ENCODE results near the gene RUVBL2. TPM values are rescaled to one million over a fixed set of nuclear protein-coding genes. Genes with fewer than 3 reads are reported as not detected.
"Not testable (repeated sequence)": the region's sequence is repeated elsewhere in the genome, so short reads cannot be mapped to it uniquely, and the experiment has no call there.

The RUVBL2 gene
- total and polyA plus RNA-seq, 10 donors: 32.0 to 58.4 (median 40.4) TPM

- H3K27ac ChIP-seq: no peak overlapping the region
- no peak for TF ChIP-seq POLR2AphosphoS5 (IDR thresholded peaks at IDR 0.05)
- no peak for TF ChIP-seq CTCF (IDR thresholded peaks at IDR 0.05 in 8 of 11, conservative IDR thresholded peaks at IDR 0.05 in 3 of 11)
- no peak for TF ChIP-seq POLR2A (IDR thresholded peaks at IDR 0.05)
- DNase-seq: no peak
- intact Hi-C loops (cut with DNase I; ENCODE audit: low total_unique reads): no loop called here
- 35 to 45% (median 40%) methylated on average over 16 of the region's 16 CpGs for WGBS, 5 donors
- no peaks in the 10 kb centered on the region for H3K9me3 ChIP-seq
- peaks cover 0 to 3% (median 1%) of the 10 kb centered on the region in 6 donors for H3K36me3 ChIP-seq
- no peak overlapping the region for H3K4me3 ChIP-seq
- peaks cover 4 to 32% (median 25%) of the 10 kb centered on the region in 6 donors for H3K4me1 ChIP-seq
- H3K27me3 ChIP-seq (replicated peaks in 1 of 7): peaks cover 0 to 34% (median 7%) of the 10 kb centered on the region in 7 donors
Measured at GRCh38 chr19:49020931-49021895, 27.5 kb downstream of the RUVBL2 start.

- 88 to 90% (median 89%) methylated on average over 9 of the region's 9 CpGs for WGBS, 5 donors
- intact Hi-C loops (cut with DNase I; ENCODE audit: low total_unique reads): no loop called here
- Histone ChIP-seq H3K27me3 (replicated peaks in 1 of 7) (peaks cover 0 to 34% (median 7%) of the 10 kb centered on the region in 7 donors), H3K4me3 (no peak overlapping the region), H3K27ac (no peak overlapping the region), H3K9me3 (no peaks in the 10 kb centered on the region), H3K4me1 (peaks cover 4 to 32% (median 25%) of the 10 kb centered on the region in 6 donors), H3K36me3 (no peaks in the 10 kb centered on the region)
- TF ChIP-seq POLR2AphosphoS5 (IDR thresholded peaks at IDR 0.05): no peak
- DNase-seq: no peak
Measured at GRCh38 chr19:49022116-49022515, 28.4 kb downstream of the RUVBL2 start.

- H3K9me3 ChIP-seq; H3K36me3 ChIP-seq; H3K4me3 ChIP-seq; intact Hi-C loops (cut with DNase I; ENCODE audit: low total_unique reads); H3K27ac ChIP-seq; DNase-seq: not testable (repeated sequence)
- Histone ChIP-seq H3K4me1 (peaks cover 0 to 12% (median 6%) of the 10 kb centered on the region in 6 donors), H3K27me3 (replicated peaks in 1 of 7) (peaks cover 0 to 16% (median 5%) of the 10 kb centered on the region in 7 donors)
- WGBS, 5 donors: 62 to 70% (median 67%) methylated on average over 9 to 13 of the region's 15 CpGs
Measured at GRCh38 chr19:49024233-49024632, 30.5 kb downstream of the RUVBL2 start, which contains the start of gene CGB3. Gene CGB3 (minus strand): TSS chr19:49024333. CDS start chr19:49023971, 362 bp downstream.

- H3K4me3 ChIP-seq; intact Hi-C loops (cut with DNase I; ENCODE audit: low total_unique reads); DNase-seq; H3K4me1 ChIP-seq; H3K36me3 ChIP-seq; H3K27ac ChIP-seq; H3K9me3 ChIP-seq; H3K27me3 ChIP-seq (replicated peaks in 1 of 7): not testable (repeated sequence)
- 78 to 100% (median 91%) methylated on average over 1 to 4 of the region's 6 CpGs for WGBS, 5 donors
Measured at GRCh38 chr19:49025088-49025487, 31.4 kb downstream of the RUVBL2 start.

GRCh38 chr19:49025599-49025998, 31.9 kb downstream of the RUVBL2 start:
- 87 to 91% (median 89%) methylated on average over 14 to 23 of the region's 23 CpGs for WGBS, 5 donors
- intact Hi-C loops (cut with DNase I; ENCODE audit: low total_unique reads); H3K36me3 ChIP-seq; H3K4me3 ChIP-seq; H3K9me3 ChIP-seq; H3K27ac ChIP-seq; H3K27me3 ChIP-seq (replicated peaks in 1 of 7); H3K4me1 ChIP-seq; DNase-seq: not testable (repeated sequence)

- H3K27ac ChIP-seq: not testable (repeated sequence)
Measured at GRCh38 chr19:49028686-49029085, 35.0 kb downstream of the RUVBL2 start.

GRCh38 chr19:49029749-49030148, 36.1 kb downstream of the RUVBL2 start:
- WGBS, 5 donors: 87 to 93% (median 91%) methylated on average over 12 to 14 of the region's 14 CpGs
- intact Hi-C loops (cut with DNase I; ENCODE audit: low total_unique reads); H3K27ac ChIP-seq; H3K36me3 ChIP-seq; H3K4me1 ChIP-seq; DNase-seq; H3K27me3 ChIP-seq (replicated peaks in 1 of 7); H3K4me3 ChIP-seq; H3K9me3 ChIP-seq: not testable (repeated sequence)

More at GRCh38 chr19:49028686-49029085, 35.0 kb downstream of the RUVBL2 start:
- H3K36me3 ChIP-seq; intact Hi-C loops (cut with DNase I; ENCODE audit: low total_unique reads); H3K27me3 ChIP-seq (replicated peaks in 1 of 7); H3K9me3 ChIP-seq; DNase-seq; H3K4me3 ChIP-seq; H3K4me1 ChIP-seq: not testable (repeated sequence)
- WGBS, 5 donors: 78 to 86% (median 85%) methylated on average over 3 to 9 of the region's 9 CpGs

- 86 to 100% (median 91%) methylated on average over 3 to 6 of the region's 8 CpGs for WGBS, 5 donors
- H3K4me3 ChIP-seq; intact Hi-C loops (cut with DNase I; ENCODE audit: low total_unique reads); DNase-seq; H3K4me1 ChIP-seq; H3K27ac ChIP-seq; H3K9me3 ChIP-seq; H3K36me3 ChIP-seq: not testable (repeated sequence)
- H3K27me3 ChIP-seq (replicated peaks in 1 of 7): peaks cover 0 to 13% (median 5%) of the 10 kb centered on the region in 7 donors
Measured at GRCh38 chr19:49030323-49030722, 36.6 kb downstream of the RUVBL2 start.
